Measurements from ENCODE around the gene ESRRB. TPM values are rescaled to one million over a fixed set of nuclear protein-coding genes. Genes with fewer than 3 reads are reported as not detected.

ESRRB gene
- total RNA-seq, 1 experiment from 2014 or later, result not detected

GRCh38 chr14:76336876-76337275 is 39.1 kb upstream of the ESRRB start:
- no peaks in the 10 kb centered on the region for H3F3A ChIP-seq (ENCODE audit: insufficient read depth, low read depth)
- no peak for DNase-seq
- H3K4me3 ChIP-seq, result no peak overlapping the region
- no peaks in the 10 kb centered on the region for H3K9me3 ChIP-seq (ENCODE audit: insufficient read depth, low read depth)
- H3K79me2 ChIP-seq (ENCODE audit: low read depth), result no peaks in the 10 kb centered on the region
- H3K4me2 ChIP-seq, result no peak overlapping the region
- no peaks in the 10 kb centered on the region; the same call in 1 of the 2 replicates for H4K20me1 ChIP-seq (ENCODE audit: insufficient read depth)
- intact Hi-C loops (cut with micrococcal nuclease; ENCODE audit: unreplicated experiment), result no loop called here
- no peak overlapping the region for H3K27ac ChIP-seq
- H3K27me3 ChIP-seq (ENCODE audit: insufficient read depth, low read depth), result peaks cover 83% of the 10 kb centered on the region
- TF ChIP-seq EZH2 (IDR thresholded peaks at IDR 0.05; ENCODE audit: low read depth), result no peak
- no peaks in the 10 kb centered on the region for H3K9me2 ChIP-seq (ENCODE audit: insufficient read depth)
- no peaks in the 10 kb centered on the region for H3K4me1 ChIP-seq (replicated peaks; ENCODE audit: insufficient read depth)
- ChIA-PET CTCF (no interaction called here), POLR2A (ENCODE audit: unreplicated experiment) (no interaction called here)
- BruUV-seq (replicated peaks), result no TSS peak
- H3K36me3 ChIP-seq (ENCODE audit: low read depth), result no peaks in the 10 kb centered on the region
- H2AFZ ChIP-seq, result no peak overlapping the region

DNA sequence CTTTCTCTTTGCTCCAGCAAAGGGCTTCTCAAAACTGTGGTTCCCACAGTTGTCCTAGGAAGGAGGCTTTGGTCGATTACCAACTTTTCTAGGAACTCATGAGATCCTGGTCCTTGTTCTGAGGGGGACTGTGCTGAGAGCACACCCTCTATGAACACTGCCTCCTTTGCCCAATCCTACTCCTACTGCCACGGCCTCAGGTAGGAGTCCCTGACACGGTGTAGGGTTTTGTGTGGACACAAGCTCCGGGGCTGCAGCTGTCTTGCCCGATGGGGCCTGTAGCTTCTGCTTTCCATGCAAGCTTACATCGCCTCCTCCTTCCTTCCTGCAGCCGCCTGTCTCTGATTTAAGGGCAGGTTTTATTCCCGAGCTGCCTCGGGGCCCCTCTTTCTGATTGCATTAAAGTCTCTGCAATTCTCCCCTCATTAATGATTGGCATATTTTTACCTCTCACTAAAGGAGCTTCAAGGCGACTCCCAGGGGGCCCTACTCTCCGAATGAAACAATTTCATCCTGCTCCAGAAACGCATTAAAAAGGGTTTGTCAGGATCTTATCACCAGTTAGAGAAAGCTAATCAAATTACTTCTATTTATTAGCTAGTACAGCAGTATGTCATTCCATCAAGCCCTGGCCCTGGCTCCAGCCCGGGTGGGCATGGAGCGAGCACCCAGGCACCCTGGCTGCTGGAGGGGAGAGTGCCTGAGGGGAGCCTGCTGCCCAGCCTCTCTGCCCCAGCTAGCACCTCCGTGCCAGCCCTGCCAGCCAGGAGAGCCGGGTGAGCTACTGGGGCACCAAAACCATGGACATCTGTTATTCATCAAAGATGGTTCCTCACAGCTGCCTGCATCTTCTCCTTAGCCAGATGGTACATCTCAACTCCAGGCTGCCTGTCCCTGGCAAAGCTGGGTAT is 38.0 kb upstream of the ESRRB start:
- H3K79me2 ChIP-seq (ENCODE audit: low read depth), result no peaks in the 10 kb centered on the region
- intact Hi-C loops (cut with micrococcal nuclease; ENCODE audit: unreplicated experiment), result no loop called here
- no TSS peak for BruUV-seq (replicated peaks)
- H2AFZ ChIP-seq, result peak overlapping the region; percentile 59
- no peak for DNase-seq
- H3K36me3 ChIP-seq (ENCODE audit: low read depth), result no peaks in the 10 kb centered on the region
- no peaks in the 10 kb centered on the region; the same call in 1 of the 2 replicates for H4K20me1 ChIP-seq (ENCODE audit: insufficient read depth)
- TF ChIP-seq CTCF (conservative IDR thresholded peaks at IDR 0.05), result no peak
- no peak for TF ChIP-seq EZH2 (IDR thresholded peaks at IDR 0.05; ENCODE audit: low read depth)
- H3K27me3 ChIP-seq (ENCODE audit: insufficient read depth, low read depth), result peaks cover 90% of the 10 kb centered on the region
- H3K4me3 ChIP-seq, result peak overlapping the region; percentile 24
- no peaks in the 10 kb centered on the region for H3K9me3 ChIP-seq (ENCODE audit: insufficient read depth, low read depth)
- H3F3A ChIP-seq (ENCODE audit: insufficient read depth, low read depth), result no peaks in the 10 kb centered on the region
- no peaks in the 10 kb centered on the region for H3K4me1 ChIP-seq (replicated peaks; ENCODE audit: insufficient read depth)
- H3K9me2 ChIP-seq (ENCODE audit: insufficient read depth), result no peaks in the 10 kb centered on the region
- ChIA-PET CTCF (no interaction called here), POLR2A (ENCODE audit: unreplicated experiment) (interaction anchor here (0.6 kb wide), 1 partner anchor 25 kb away, joined by 5 read pairs; no protein-coding TSS in a partner anchor)
- H3K27ac ChIP-seq, result no peak overlapping the region
- H3K4me2 ChIP-seq, result peak overlapping the region; percentile 45

- Histone ChIP-seq H3F3A (ENCODE audit: insufficient read depth, low read depth) (no peaks in the 10 kb centered on the region), H3K4me1 (replicated peaks; ENCODE audit: insufficient read depth) (no peaks in the 10 kb centered on the region), H3K4me2 (no peak overlapping the region), H3K27ac (no peak overlapping the region), H3K36me3 (ENCODE audit: low read depth) (no peaks in the 10 kb centered on the region), H2AFZ (no peak overlapping the region), H3K27me3 (ENCODE audit: insufficient read depth, low read depth) (peaks cover 91% of the 10 kb centered on the region), H4K20me1 (ENCODE audit: insufficient read depth) (no peaks in the 10 kb centered on the region; the same call in 1 of the 2 replicates), H3K79me2 (ENCODE audit: low read depth) (no peaks in the 10 kb centered on the region), H3K4me3 (no peak overlapping the region), H3K9me3 (ENCODE audit: insufficient read depth, low read depth) (no peaks in the 10 kb centered on the region), H3K9me2 (ENCODE audit: insufficient read depth) (no peaks in the 10 kb centered on the region)
- TF ChIP-seq EZH2 (IDR thresholded peaks at IDR 0.05; ENCODE audit: low read depth), result no peak
- TF ChIP-seq CTCF (conservative IDR thresholded peaks at IDR 0.05), result no peak
- ChIA-PET POLR2A (ENCODE audit: unreplicated experiment) (no interaction called here), CTCF (no interaction called here)
- intact Hi-C loops (cut with micrococcal nuclease; ENCODE audit: unreplicated experiment), result no loop called here
- BruUV-seq (replicated peaks), result no TSS peak
- no peak for DNase-seq
Observed at GRCh38 chr14:76339728-76340615, 36.0 kb upstream of the ESRRB start.
